HFFc6 (cell line): Measurements from ENCODE around the gene TTC21B. TPM values are rescaled to one million over a fixed set of nuclear protein-coding genes. Genes with fewer than 3 reads are reported as not detected.
"Not testable (repeated sequence)": the region's sequence is repeated elsewhere in the genome, so short reads cannot be mapped to it uniquely, and the experiment has no call there.

Experiments used
- DNase-seq: peaks from one replicate; pipeline ENCODE4 v3.0.0-alpha.2; 2018
- H3K27ac Mint-ChIP-seq: 2 replicates; pipeline ENCODE4 v1.8.0; 2020; ENCODE audit warnings: mild to moderate bottlenecking, mixed read lengths
- H3K27me3 Mint-ChIP-seq: 2 replicates; pipeline ENCODE4 v1.8.0; 2021; ENCODE audit warnings: mild to moderate bottlenecking, moderate library complexity, mixed read lengths; ENCODE audit not compliant: insufficient read depth
- H3K36me3 Mint-ChIP-seq: 2 replicates; pipeline ENCODE4 v1.8.0; 2021; ENCODE audit warnings: low read depth, mixed read lengths
- H3K4me1 Mint-ChIP-seq: 2 replicates; pipeline ENCODE4 v1.8.0; 2020; ENCODE audit warnings: low read depth, mixed read lengths
- H3K4me3 Mint-ChIP-seq: 2 replicates; pipeline ENCODE4 v1.8.0; 2020; ENCODE audit warnings: mild to moderate bottlenecking, moderate library complexity, mixed read lengths
- H3K9me3 Mint-ChIP-seq: 2 replicates; pipeline ENCODE4 v1.8.0; 2020; ENCODE audit warnings: mild to moderate bottlenecking, mixed read lengths
- long read RNA-seq: library from polyadenylated mRNA; unstranded; transcript quantifications from one replicate; pipeline ENCODE4 v2.0.0, GENCODE V29; 2019
- total RNA-seq, 6 experiments: library from RNA; stranded (reverse); fragmentation: NEBNext Ultra II Directional; extraction: Animal tissue kit (Norgen Biotek cat#: 25700); gene quantifications; 2 replicates in 1 of 6; 3 replicates in 5 of 6; pipeline ENCODE4 v1.2.3, GENCODE V29; 2021
- TF ChIP-seq, protein P1 (sequence below): fragments of 200-600 bp; sonication (generic); IDR thresholded peaks from 2 replicates; pipeline ENCODE4 v1.5.0; 2021; ENCODE audit warnings: antibody characterized with exemption, mild to moderate bottlenecking

The TTC21B gene
- 10 to 100 TPM in 4 of 6 experiments, 1 to 10 TPM in 2; 9.4 to 13.0 (median 10.2) TPM for total RNA-seq
- long read RNA-seq, full-length matches to known transcripts = 4 of 9 reads
- long read RNA-seq, partial matches to known transcripts = 4 of 9 reads
- long read RNA-seq, other reads (novel, unspliced or antisense) = 1 of 9 reads

DNA sequence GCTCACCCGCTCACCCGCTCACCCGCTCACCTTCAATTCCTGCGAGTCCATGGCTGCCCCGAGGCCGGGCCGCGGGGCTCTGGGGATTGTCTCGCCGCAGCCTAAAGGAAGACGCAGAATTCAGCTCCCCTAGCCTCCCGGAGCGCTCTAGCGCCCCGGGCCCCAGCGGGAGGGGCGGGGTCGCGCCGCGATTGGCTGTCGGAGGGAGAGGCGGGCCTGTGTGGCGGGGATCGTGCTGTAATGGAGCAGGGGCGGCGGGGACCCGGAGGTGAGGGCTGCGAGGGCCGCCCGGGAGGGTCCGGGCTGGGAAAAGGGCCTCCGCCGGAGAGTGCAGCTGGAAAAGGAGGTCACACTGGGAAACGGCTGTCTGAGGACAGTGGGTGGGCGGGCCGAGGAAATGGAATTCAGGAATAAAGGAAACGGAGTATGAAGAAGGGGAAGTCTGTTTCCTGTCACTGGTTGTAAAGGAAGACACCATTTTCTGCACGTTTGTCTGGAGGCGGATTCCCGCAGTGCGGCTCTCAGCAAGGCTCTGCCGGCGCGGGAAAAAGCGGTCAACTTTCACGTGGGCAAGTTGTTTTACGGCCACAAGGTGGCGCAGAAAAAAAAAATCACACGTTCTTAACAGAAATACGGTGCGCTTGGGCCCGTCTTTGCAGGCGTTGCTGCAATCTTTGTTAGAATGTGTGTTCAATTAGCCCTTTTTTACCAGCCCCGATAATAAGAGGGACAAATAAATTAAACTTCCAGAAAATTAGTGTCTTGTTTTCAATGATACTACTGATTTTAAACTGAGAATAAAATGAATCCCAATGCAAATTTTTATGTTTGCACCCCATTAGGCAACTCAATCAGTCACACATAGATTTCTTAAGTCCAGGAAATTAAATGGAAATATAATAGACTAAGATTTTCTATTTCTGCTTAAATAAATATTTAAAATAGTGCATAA, at the start of gene TTC21B:
TSS of gene TTC21B (minus strand) at position 122 of the 952 bp plus-strand sequence. CDS start at position 51, 71 bp downstream.
- peaks cover 15% of the 10 kb centered on the region for H3K4me1 Mint-ChIP-seq
- no peaks in the 10 kb centered on the region for H3K9me3 Mint-ChIP-seq
- H3K36me3 Mint-ChIP-seq = no peaks in the 10 kb centered on the region
- peak; percentile 92 for DNase-seq
- H3K4me3 Mint-ChIP-seq = no peak within 1 kb of the TSS; the same call in 1 of the 2 replicates
- TF ChIP-seq, protein P1, sequence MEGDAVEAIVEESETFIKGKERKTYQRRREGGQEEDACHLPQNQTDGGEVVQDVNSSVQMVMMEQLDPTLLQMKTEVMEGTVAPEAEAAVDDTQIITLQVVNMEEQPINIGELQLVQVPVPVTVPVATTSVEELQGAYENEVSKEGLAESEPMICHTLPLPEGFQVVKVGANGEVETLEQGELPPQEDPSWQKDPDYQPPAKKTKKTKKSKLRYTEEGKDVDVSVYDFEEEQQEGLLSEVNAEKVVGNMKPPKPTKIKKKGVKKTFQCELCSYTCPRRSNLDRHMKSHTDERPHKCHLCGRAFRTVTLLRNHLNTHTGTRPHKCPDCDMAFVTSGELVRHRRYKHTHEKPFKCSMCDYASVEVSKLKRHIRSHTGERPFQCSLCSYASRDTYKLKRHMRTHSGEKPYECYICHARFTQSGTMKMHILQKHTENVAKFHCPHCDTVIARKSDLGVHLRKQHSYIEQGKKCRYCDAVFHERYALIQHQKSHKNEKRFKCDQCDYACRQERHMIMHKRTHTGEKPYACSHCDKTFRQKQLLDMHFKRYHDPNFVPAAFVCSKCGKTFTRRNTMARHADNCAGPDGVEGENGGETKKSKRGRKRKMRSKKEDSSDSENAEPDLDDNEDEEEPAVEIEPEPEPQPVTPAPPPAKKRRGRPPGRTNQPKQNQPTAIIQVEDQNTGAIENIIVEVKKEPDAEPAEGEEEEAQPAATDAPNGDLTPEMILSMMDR = peak; percentile 96
- no peaks in the 10 kb centered on the region for H3K27me3 Mint-ChIP-seq
- H3K27ac Mint-ChIP-seq = no peak within 1 kb of the TSS

DNA sequence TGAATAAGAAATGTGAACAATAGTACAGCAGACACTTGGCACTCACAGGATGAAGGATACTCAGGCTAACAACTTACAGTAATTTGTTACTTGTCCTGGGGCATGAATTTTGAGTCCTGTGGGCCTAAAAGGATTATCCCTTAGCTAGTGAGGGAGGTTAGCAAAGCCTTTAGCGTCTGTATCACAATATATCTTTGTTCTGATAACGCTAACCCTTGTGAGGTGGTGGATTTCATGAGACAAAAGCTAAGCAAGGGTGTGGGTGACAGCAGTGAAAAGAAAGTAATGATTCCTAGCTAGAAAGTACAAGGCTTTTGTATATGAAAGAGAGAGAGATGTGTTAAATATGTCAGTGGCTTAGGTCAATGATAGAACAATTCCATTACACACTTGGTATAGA, 46.8 kb upstream of the TTC21B start:
- no peaks in the 10 kb centered on the region for H3K36me3 Mint-ChIP-seq
- H3K4me3 Mint-ChIP-seq = no peak overlapping the region
- H3K4me1 Mint-ChIP-seq = no peaks in the 10 kb centered on the region
- no peaks in the 10 kb centered on the region for H3K9me3 Mint-ChIP-seq
- DNase-seq = no peak
- H3K27ac Mint-ChIP-seq = no peak overlapping the region
- TF ChIP-seq, protein P1 = no peak
- H3K27me3 Mint-ChIP-seq = no peaks in the 10 kb centered on the region; the same call in none of the 2 replicates

DNA sequence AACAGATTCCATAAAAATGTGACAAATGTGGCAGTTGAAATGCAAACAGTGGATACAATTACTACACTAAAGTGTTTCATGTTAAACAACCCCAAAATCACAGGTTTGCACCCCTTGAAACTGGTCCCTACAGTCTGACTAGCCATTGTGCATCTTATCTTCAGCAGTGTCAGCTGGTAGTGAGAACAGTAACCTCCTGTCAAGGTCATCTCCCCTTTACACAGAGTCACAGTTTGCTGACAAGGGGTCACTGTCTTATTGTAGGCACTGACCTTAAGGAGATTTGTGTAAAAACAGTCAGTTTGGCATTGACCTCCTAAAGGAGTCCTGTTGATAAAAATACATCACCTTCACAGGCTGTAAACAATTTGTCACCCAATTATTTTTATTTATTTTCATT, 37.3 kb upstream of the TTC21B start:
- Mint-ChIP-seq H3K4me1 (no peaks in the 10 kb centered on the region), H3K27me3 (peaks cover 4% of the 10 kb centered on the region), H3K27ac (no peak overlapping the region), H3K9me3 (no peaks in the 10 kb centered on the region), H3K4me3 (no peak overlapping the region), H3K36me3 (no peaks in the 10 kb centered on the region)
- TF ChIP-seq, protein P1 = no peak
- DNase-seq = no peak

DNA sequence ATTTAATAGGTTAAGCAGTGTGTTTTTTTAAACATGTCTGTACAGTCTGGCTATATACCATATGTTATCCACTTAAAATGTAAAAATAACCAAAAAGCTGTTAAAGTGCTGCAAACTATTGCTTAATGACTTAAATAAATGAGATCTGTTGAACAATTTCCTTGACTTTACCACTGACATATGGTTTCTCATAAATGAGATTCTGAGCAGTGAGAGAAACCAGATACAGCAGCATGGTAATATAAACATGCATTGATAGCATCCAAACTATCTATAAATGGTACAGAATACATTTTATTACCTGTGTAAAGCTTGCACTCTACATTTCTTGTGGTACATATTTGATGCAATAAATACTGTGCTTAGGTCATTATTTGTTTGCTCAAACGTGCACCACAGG, 36.3 kb upstream of the TTC21B start:
- Mint-ChIP-seq H3K27ac (no peak overlapping the region), H3K4me1 (no peaks in the 10 kb centered on the region), H3K27me3 (peaks cover 4% of the 10 kb centered on the region), H3K36me3 (no peaks in the 10 kb centered on the region), H3K9me3 (no peaks in the 10 kb centered on the region), H3K4me3 (no peak overlapping the region)
- DNase-seq = no peak
- TF ChIP-seq, protein P1 = no peak

DNA sequence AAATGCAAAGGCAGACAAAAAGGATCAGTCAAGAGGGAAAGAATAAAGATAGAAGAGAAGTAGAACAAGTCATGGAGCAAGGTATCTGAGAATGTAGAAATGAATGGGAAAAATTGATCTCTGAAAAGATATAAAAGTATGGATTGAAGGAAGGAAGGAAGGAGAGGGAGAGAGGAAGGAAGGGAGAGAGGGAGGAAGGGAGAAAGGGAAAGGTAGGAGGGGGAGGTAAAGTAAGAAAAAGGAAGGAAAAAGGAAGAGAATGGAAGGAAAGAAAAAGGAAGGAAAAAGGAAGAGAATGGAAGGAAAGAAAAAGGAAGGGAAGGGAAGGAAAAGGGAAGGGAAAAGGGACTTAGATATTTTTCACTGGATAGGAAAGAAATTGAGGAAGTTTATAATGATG, 31.5 kb upstream of the TTC21B start:
- no peaks in the 10 kb centered on the region for H3K9me3 Mint-ChIP-seq
- peaks cover 2% of the 10 kb centered on the region; the same call in 1 of the 2 replicates for H3K27me3 Mint-ChIP-seq
- no peak overlapping the region for H3K27ac Mint-ChIP-seq
- no peak for DNase-seq
- H3K4me3 Mint-ChIP-seq = no peak overlapping the region
- TF ChIP-seq, protein P1 = no peak
- no peaks in the 10 kb centered on the region for H3K36me3 Mint-ChIP-seq
- H3K4me1 Mint-ChIP-seq = no peaks in the 10 kb centered on the region

DNA sequence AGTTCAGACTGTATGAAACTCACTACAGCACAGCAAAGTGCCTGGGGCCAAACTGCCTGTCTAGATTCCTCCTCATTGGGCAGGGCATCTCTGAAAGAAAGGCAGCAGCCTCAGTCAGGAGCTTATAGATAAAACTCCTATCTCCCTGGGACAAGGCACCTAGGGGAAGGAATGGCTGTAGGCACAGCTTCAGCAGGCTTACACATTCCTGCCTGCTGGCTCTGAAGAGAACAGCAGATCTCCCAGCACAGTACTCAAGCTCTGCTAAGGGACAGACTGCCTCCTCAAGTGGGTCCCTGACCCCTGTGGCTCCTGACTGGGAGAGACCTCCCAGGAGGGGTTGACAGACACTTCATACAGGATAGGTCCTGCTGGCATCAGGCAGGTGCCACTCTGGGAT, 18.6 kb upstream of the TTC21B start:
- not testable (repeated sequence) for H3K27ac Mint-ChIP-seq, DNase-seq, H3K36me3 Mint-ChIP-seq, H3K4me3 Mint-ChIP-seq, H3K9me3 Mint-ChIP-seq, H3K4me1 Mint-ChIP-seq, H3K27me3 Mint-ChIP-seq
